Ishikawa (cell line): ENCODE measurements around the gene DMD.

Experiments used
- CEBPB ChIP-seq: IDR thresholded peaks from 2 replicates; pipeline ENCODE4 v1.6.1; 2012
- CREB1 ChIP-seq: IDR thresholded peaks from 2 replicates; pipeline ENCODE4 v1.6.1; 2012; ENCODE audit warnings: low read depth
- EGR1 ChIP-seq: IDR thresholded peaks from 2 replicates; pipeline ENCODE4 v1.6.1; 2012
- EP300 ChIP-seq: IDR thresholded peaks from 2 replicates; pipeline ENCODE4 v1.6.1; 2012; ENCODE audit warnings: borderline replicate concordance
- FOXM1 ChIP-seq: IDR thresholded peaks from 2 replicates; pipeline ENCODE4 v1.6.1; 2012; ENCODE audit warnings: low read depth, borderline replicate concordance
- NFIC ChIP-seq: IDR thresholded peaks from 2 replicates; pipeline ENCODE4 v1.6.1; 2012
- RAD21 ChIP-seq: IDR thresholded peaks from 2 replicates; pipeline ENCODE4 v1.6.1; 2012; ENCODE audit warnings: low read depth
- TAF1 ChIP-seq: IDR thresholded peaks from 2 replicates; pipeline ENCODE4 v1.6.1; 2012; ENCODE audit warnings: low read depth, mild to moderate bottlenecking
- TCF12 ChIP-seq: IDR thresholded peaks from 2 replicates; pipeline ENCODE4 v1.6.1; 2012; ENCODE audit warnings: low read depth
- TEAD4 ChIP-seq: IDR thresholded peaks from 2 replicates; pipeline ENCODE4 v1.6.1; 2012
- YY1 ChIP-seq: IDR thresholded peaks from 2 replicates; pipeline ENCODE4 v1.6.1; 2012; ENCODE audit warnings: low read depth
- ZBTB7A ChIP-seq: IDR thresholded peaks from 2 replicates; pipeline ENCODE4 v1.6.1; 2012; ENCODE audit warnings: low read depth
- TF ChIP-seq, protein P1 (sequence below): IDR thresholded peaks from 2 replicates; pipeline ENCODE4 v1.6.1; 2012
- TF ChIP-seq, protein P2 (sequence below): IDR thresholded peaks from 2 replicates; pipeline ENCODE4 v1.6.1; 2012; ENCODE audit warnings: low read depth, mild to moderate bottlenecking
- TF ChIP-seq, protein P3 (sequence below): IDR thresholded peaks from 2 replicates; pipeline ENCODE4 v1.6.1; 2012

DMD gene

DNA sequence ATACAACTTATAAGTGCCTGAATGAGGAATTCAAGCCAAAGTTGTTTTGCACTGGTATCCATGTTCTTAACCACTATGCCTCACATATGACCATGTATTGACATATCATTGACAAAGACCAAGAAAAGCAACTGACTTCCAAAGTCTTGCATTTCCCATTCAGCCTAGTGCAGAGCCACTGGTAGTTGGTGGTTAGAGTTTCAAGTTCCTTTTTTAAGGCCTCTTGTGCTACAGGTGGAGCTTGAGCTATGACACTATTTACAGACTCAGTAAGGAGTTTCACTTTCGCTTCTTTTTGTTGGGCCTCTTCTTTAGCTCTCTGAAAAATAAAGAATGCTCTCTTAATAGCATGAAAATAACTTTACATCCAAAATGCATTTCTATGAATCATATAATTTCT lies 763.0 kb downstream of the DMD start:
- TF ChIP-seq, protein P1, sequence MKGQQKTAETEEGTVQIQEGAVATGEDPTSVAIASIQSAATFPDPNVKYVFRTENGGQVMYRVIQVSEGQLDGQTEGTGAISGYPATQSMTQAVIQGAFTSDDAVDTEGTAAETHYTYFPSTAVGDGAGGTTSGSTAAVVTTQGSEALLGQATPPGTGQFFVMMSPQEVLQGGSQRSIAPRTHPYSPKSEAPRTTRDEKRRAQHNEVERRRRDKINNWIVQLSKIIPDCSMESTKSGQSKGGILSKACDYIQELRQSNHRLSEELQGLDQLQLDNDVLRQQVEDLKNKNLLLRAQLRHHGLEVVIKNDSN: no peak
- TF ChIP-seq, protein P2, sequence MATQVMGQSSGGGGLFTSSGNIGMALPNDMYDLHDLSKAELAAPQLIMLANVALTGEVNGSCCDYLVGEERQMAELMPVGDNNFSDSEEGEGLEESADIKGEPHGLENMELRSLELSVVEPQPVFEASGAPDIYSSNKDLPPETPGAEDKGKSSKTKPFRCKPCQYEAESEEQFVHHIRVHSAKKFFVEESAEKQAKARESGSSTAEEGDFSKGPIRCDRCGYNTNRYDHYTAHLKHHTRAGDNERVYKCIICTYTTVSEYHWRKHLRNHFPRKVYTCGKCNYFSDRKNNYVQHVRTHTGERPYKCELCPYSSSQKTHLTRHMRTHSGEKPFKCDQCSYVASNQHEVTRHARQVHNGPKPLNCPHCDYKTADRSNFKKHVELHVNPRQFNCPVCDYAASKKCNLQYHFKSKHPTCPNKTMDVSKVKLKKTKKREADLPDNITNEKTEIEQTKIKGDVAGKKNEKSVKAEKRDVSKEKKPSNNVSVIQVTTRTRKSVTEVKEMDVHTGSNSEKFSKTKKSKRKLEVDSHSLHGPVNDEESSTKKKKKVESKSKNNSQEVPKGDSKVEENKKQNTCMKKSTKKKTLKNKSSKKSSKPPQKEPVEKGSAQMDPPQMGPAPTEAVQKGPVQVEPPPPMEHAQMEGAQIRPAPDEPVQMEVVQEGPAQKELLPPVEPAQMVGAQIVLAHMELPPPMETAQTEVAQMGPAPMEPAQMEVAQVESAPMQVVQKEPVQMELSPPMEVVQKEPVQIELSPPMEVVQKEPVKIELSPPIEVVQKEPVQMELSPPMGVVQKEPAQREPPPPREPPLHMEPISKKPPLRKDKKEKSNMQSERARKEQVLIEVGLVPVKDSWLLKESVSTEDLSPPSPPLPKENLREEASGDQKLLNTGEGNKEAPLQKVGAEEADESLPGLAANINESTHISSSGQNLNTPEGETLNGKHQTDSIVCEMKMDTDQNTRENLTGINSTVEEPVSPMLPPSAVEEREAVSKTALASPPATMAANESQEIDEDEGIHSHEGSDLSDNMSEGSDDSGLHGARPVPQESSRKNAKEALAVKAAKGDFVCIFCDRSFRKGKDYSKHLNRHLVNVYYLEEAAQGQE: no peak
- TF ChIP-seq EP300 (no peak), ZBTB7A (no peak), YY1 (no peak), CREB1 (no peak), NFIC (no peak), RAD21 (no peak), TCF12 (no peak), TEAD4 (no peak)

DNA sequence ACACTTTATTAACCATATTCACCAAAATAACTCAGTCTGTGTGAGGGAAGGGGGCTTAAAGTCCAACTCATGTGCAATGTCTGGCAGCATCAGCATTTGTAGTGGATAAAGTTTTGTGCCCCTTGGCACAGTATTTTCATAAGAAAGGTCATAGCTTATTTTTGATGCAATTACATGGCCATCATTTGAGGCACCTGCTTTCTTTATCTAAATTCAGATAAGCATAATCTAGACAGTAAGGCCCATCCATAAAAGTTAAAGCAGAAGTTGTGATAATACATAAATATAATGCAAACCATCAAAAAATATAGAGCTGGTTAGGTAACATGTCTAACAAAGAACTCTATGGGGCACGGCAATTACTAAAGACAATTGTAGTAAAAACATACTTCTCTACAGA lies 763.7 kb downstream of the DMD start:
- TF ChIP-seq EP300: no peak
- TF ChIP-seq RAD21: no peak
- TF ChIP-seq, protein P2: no peak

DNA sequence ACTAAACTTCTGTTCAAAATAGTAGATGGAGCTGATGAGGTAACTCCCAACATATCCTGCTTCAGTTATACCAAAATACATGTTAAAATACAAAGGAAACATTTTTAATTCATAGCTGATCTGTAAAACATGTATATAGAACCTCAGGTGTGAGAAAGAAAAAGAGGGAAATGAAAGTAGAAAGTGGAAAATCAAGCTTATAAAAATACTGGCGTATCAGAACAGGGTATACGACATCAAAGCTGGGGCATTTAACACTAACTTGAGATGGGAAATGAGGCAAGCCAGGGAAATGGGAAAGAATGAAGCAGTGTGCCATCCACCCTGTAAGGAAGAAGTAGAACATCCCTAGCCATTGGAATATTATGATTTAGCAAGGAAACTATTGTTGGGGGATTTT lies 767.5 kb downstream of the DMD start:
- TF ChIP-seq, protein P1: no peak
- TF ChIP-seq EP300: no peak
- TF ChIP-seq ZBTB7A: no peak
- no peak for TF ChIP-seq CEBPB
- TF ChIP-seq CREB1: no peak
- TF ChIP-seq NFIC: no peak
- TF ChIP-seq TEAD4: no peak
- TF ChIP-seq YY1: no peak
- TF ChIP-seq, protein P2: no peak
- TF ChIP-seq FOXM1: no peak
- TF ChIP-seq RAD21: no peak
- TF ChIP-seq TCF12: no peak
- no peak for TF ChIP-seq TAF1
- TF ChIP-seq, protein P3, sequence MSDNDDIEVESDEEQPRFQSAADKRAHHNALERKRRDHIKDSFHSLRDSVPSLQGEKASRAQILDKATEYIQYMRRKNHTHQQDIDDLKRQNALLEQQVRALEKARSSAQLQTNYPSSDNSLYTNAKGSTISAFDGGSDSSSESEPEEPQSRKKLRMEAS: no peak
- TF ChIP-seq EGR1: no peak

DNA sequence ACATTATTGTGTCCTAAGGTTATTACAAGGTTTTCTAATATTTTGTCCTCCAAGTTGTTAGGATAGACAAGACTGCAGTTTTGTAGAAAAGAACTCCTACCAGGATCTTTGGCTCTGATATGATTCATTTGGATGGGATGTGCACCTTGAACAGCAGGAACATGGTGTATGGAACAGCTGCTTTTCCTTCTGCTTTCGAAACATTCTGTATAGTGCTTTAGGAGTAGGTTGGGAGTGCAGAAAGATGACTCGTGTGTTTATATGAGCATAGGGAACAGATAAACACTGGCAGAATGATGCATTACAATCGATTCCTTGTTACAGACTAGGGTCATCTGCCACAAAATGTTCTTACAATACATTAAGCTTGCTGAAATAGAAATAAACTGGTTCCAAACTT lies 790.1 kb downstream of the DMD start:
- TF ChIP-seq, protein P2: no peak
- no peak for TF ChIP-seq CREB1
- no peak for TF ChIP-seq CEBPB
- no peak for TF ChIP-seq RAD21
- TF ChIP-seq TCF12: no peak
- TF ChIP-seq, protein P1: no peak
- no peak for TF ChIP-seq YY1
- no peak for TF ChIP-seq EP300
- no peak for TF ChIP-seq TEAD4
- TF ChIP-seq FOXM1: no peak
- TF ChIP-seq, protein P3: no peak
- no peak for TF ChIP-seq ZBTB7A
- TF ChIP-seq TAF1: no peak
